Mesodermal cell (in vitro differentiated cells): ENCODE data around the gene E2F4.
A peak's percentile ranks its signal among the peaks of the same experiment; 100 is the strongest.

Experiments used
- H3K27ac ChIP-seq: 2 replicates; pipeline ENCODE4 v1.7.0; 2013; ENCODE audit warnings: mild to moderate bottlenecking, low read depth, low read length, moderate library complexity; ENCODE audit not compliant: severe bottlenecking
- H3K36me3 ChIP-seq: 2 replicates; pipeline ENCODE4 v1.7.1; 2013; ENCODE audit warnings: mild to moderate bottlenecking, low read length, moderate library complexity; ENCODE audit not compliant: control insufficient read depth, insufficient read depth
- H3K4me1 ChIP-seq: one replicate; pipeline ENCODE4 v1.7.1; 2013; ENCODE audit warnings: mild to moderate bottlenecking, low read length; ENCODE audit not compliant: insufficient read depth, control insufficient read depth, poor library complexity, severe bottlenecking
- H3K4me3 ChIP-seq: 2 replicates; pipeline ENCODE4 v1.7.0; 2013; ENCODE audit warnings: low read length, control low read depth, mild to moderate bottlenecking; ENCODE audit not compliant: insufficient read depth, poor library complexity, severe bottlenecking; ENCODE audit errors: extremely low read depth
- H3K9me3 ChIP-seq: 2 replicates; pipeline ENCODE4 v1.7.1; 2013; ENCODE audit warnings: mild to moderate bottlenecking, low read length, moderate library complexity; ENCODE audit not compliant: control insufficient read depth
- WGBS, 2 experiments: methylation state at CpG; one replicate each; pipeline ENCODE4 v1.1.5; 2013; ENCODE audit warnings: missing lambda C conversion rate in 2 of 2; ENCODE audit not compliant: insufficient coverage in 2 of 2; 5-methylcytosine and 5-hydroxymethylcytosine counted together

The E2F4 gene

GRCh38 chr16:67202956-67203493 lies 11.1 kb downstream of the E2F4 start:
- 96 to 97% methylated on average over 15 to 21 of the region's 23 CpGs for WGBS, 2 experiments
- no peaks in the 10 kb centered on the region for H3K9me3 ChIP-seq
- H3K4me1 ChIP-seq = peaks cover 7% of the 10 kb centered on the region
- H3K27ac ChIP-seq = no peak overlapping the region
- no peak overlapping the region for H3K4me3 ChIP-seq
- peaks cover 58% of the 10 kb centered on the region for H3K36me3 ChIP-seq

- WGBS, 2 experiments = 100% methylated on average over 4 of the region's 4 CpGs
- Histone ChIP-seq H3K36me3 (peaks cover 47% of the 10 kb centered on the region), H3K4me3 (no peak overlapping the region), H3K4me1 (peaks cover 7% of the 10 kb centered on the region), H3K27ac (no peak overlapping the region), H3K9me3 (no peaks in the 10 kb centered on the region)
Measured at GRCh38 chr16:67204076-67204475, 12.1 kb downstream of the E2F4 start.

- H3K4me3 ChIP-seq = no peak overlapping the region
- 89 to 96% methylated on average over 6 to 8 of the region's 8 CpGs for WGBS, 2 experiments
- peaks cover 37% of the 10 kb centered on the region for H3K36me3 ChIP-seq
- H3K4me1 ChIP-seq = peaks cover 7% of the 10 kb centered on the region
- H3K27ac ChIP-seq = no peak overlapping the region
- H3K9me3 ChIP-seq = no peaks in the 10 kb centered on the region
Measured at GRCh38 chr16:67206129-67206837, 14.3 kb downstream of the E2F4 start.

- peak overlapping the region; percentile 6 for H3K27ac ChIP-seq
- WGBS, 2 experiments = 81 to 89% methylated on average over 3 of the region's 3 CpGs
- no peak overlapping the region for H3K4me3 ChIP-seq
- H3K9me3 ChIP-seq = no peaks in the 10 kb centered on the region
- peaks cover 31% of the 10 kb centered on the region for H3K36me3 ChIP-seq
- peaks cover 7% of the 10 kb centered on the region for H3K4me1 ChIP-seq
Measured at GRCh38 chr16:67206838-67207248, 14.9 kb downstream of the E2F4 start.

- peaks cover 25% of the 10 kb centered on the region for H3K36me3 ChIP-seq
- 80 to 87% methylated on average over 20 of the region's 21 CpGs for WGBS, 2 experiments
- H3K4me3 ChIP-seq = no peak overlapping the region
- no peaks in the 10 kb centered on the region for H3K9me3 ChIP-seq
- H3K27ac ChIP-seq = peak overlapping the region; percentile 6
- H3K4me1 ChIP-seq = peaks cover 7% of the 10 kb centered on the region
Measured at GRCh38 chr16:67207249-67208091, 15.5 kb downstream of the E2F4 start.

GRCh38 chr16:67208154-67208896 lies 16.4 kb downstream of the E2F4 start:
- H3K4me1 ChIP-seq = peaks cover 13% of the 10 kb centered on the region
- H3K9me3 ChIP-seq = no peaks in the 10 kb centered on the region
- no peak overlapping the region for H3K27ac ChIP-seq
- H3K36me3 ChIP-seq = peaks cover 16% of the 10 kb centered on the region
- 93% methylated on average over 6 to 8 of the region's 11 CpGs for WGBS, 2 experiments
- H3K4me3 ChIP-seq = no peak overlapping the region

GRCh38 chr16:67209565-67209964 lies 17.6 kb downstream of the E2F4 start:
- no peak overlapping the region for H3K4me3 ChIP-seq
- H3K27ac ChIP-seq = no peak overlapping the region
- WGBS, 2 experiments = 90 to 100% methylated on average over 1 to 5 of the region's 8 CpGs
- H3K9me3 ChIP-seq = no peaks in the 10 kb centered on the region
- H3K36me3 ChIP-seq = peaks cover 4% of the 10 kb centered on the region
- peaks cover 13% of the 10 kb centered on the region for H3K4me1 ChIP-seq

GRCh38 chr16:67210069-67210937 lies 18.3 kb downstream of the E2F4 start:
- Histone ChIP-seq H3K9me3 (no peaks in the 10 kb centered on the region), H3K4me3 (no peak overlapping the region), H3K36me3 (no peaks in the 10 kb centered on the region), H3K27ac (no peak overlapping the region), H3K4me1 (peaks cover 13% of the 10 kb centered on the region)
- 89 to 94% methylated on average over 22 to 23 of the region's 25 CpGs for WGBS, 2 experiments

- Histone ChIP-seq H3K9me3 (no peaks in the 10 kb centered on the region), H3K4me3 (no peak overlapping the region), H3K4me1 (peaks cover 13% of the 10 kb centered on the region), H3K27ac (no peak overlapping the region), H3K36me3 (no peaks in the 10 kb centered on the region)
- WGBS, 2 experiments = 88 to 90% methylated on average over 6 of the region's 7 CpGs
Measured at GRCh38 chr16:67211674-67212073, 19.7 kb downstream of the E2F4 start.

GRCh38 chr16:67212766-67213165 lies 20.8 kb downstream of the E2F4 start:
- H3K27ac ChIP-seq = no peak overlapping the region
- H3K4me3 ChIP-seq = no peak overlapping the region
- H3K4me1 ChIP-seq = peaks cover 8% of the 10 kb centered on the region
- H3K36me3 ChIP-seq = no peaks in the 10 kb centered on the region
- no peaks in the 10 kb centered on the region for H3K9me3 ChIP-seq
